C4-2B (cell line): ENCODE data around the gene TNFSF13.

Experiments
- ZFX ChIP-seq: fragments of 450-650 bp; IDR thresholded peaks from 2 replicates; pipeline ENCODE4 v1.6.1; 2017
- TF ChIP-seq, protein P1 (sequence below): fragments of 450-650 bp; conservative IDR thresholded peaks from 2 replicates; pipeline ENCODE4 v1.5.1; 2017; ENCODE audit warnings: mild to moderate bottlenecking

DNA sequence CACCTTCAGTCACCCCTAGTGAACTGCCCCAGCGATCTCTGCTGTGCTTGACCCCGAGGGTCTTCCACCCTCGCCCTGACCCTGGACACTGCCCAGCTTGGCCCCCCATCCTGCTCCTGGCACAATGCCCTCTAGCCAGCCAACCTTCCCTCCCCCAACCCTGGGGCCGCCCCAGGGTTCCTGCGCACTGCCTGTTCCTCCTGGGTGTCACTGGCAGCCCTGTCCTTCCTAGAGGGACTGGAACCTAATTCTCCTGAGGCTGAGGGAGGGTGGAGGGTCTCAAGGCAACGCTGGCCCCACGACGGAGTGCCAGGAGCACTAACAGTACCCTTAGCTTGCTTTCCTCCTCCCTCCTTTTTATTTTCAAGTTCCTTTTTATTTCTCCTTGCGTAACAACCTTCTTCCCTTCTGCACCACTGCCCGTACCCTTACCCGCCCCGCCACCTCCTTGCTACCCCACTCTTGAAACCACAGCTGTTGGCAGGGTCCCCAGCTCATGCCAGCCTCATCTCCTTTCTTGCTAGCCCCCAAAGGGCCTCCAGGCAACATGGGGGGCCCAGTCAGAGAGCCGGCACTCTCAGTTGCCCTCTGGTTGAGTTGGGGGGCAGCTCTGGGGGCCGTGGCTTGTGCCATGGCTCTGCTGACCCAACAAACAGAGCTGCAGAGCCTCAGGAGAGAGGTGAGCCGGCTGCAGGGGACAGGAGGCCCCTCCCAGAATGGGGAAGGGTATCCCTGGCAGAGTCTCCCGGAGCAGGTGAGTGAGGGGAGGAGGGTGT is at the start of gene TNFSF13:
- TF ChIP-seq, protein P1, sequence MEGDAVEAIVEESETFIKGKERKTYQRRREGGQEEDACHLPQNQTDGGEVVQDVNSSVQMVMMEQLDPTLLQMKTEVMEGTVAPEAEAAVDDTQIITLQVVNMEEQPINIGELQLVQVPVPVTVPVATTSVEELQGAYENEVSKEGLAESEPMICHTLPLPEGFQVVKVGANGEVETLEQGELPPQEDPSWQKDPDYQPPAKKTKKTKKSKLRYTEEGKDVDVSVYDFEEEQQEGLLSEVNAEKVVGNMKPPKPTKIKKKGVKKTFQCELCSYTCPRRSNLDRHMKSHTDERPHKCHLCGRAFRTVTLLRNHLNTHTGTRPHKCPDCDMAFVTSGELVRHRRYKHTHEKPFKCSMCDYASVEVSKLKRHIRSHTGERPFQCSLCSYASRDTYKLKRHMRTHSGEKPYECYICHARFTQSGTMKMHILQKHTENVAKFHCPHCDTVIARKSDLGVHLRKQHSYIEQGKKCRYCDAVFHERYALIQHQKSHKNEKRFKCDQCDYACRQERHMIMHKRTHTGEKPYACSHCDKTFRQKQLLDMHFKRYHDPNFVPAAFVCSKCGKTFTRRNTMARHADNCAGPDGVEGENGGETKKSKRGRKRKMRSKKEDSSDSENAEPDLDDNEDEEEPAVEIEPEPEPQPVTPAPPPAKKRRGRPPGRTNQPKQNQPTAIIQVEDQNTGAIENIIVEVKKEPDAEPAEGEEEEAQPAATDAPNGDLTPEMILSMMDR: no peak
- no peak for TF ChIP-seq ZFX
